Daoy (cell line): ENCODE measurements around the gene MC5R. TPM values are rescaled to one million over a fixed set of nuclear protein-coding genes. Genes with fewer than 3 reads are reported as not detected.

ENCODE experiments used
- DNase-seq: peaks from one replicate; pipeline ENCODE4 v3.0.0-alpha.2; 2015; ENCODE audit warnings: low read depth
- total RNA-seq: library from RNA; depleted of rRNA; stranded (reverse); fragments of >200 nt; shearing (Covaris generic); gene quantifications from 2 replicates; pipeline ENCODE4 v1.2.3, GENCODE V29; 2014; rRNA removed

The MC5R gene
- not detected in 2 replicates for total RNA-seq

- peak; percentile 65 for DNase-seq
These were observed at the start of gene MC5R for GRCh38 chr18:13823707-13824395. Gene MC5R (plus strand): TSS chr18:13824149. CDS start chr18:13825766, 1,617 bp downstream.

GRCh38 chr18:13775058-13775457, 48.9 kb upstream of the MC5R start:
- no peak for DNase-seq

GRCh38 chr18:13791181-13791580, 32.8 kb upstream of the MC5R start:
- peak; percentile 25 for DNase-seq

- DNase-seq = no peak
These were observed 30.1 kb upstream of the MC5R start for GRCh38 chr18:13793819-13794218.

- no peak for DNase-seq
These were observed 27.4 kb upstream of the MC5R start for GRCh38 chr18:13796515-13796914.

GRCh38 chr18:13797157-13797611, 26.8 kb upstream of the MC5R start:
- peak; percentile 33 for DNase-seq

- no peak for DNase-seq
These were observed 24.6 kb upstream of the MC5R start for GRCh38 chr18:13799396-13799795.

GRCh38 chr18:13800505-13801259, 23.3 kb upstream of the MC5R start:
- DNase-seq = peak; percentile 79

- no peak for DNase-seq
These were observed 22.7 kb upstream of the MC5R start for GRCh38 chr18:13801260-13801601.

- DNase-seq = no peak
These were observed 19.6 kb upstream of the MC5R start for GRCh38 chr18:13804305-13804704.

- no peak for DNase-seq
These were observed 15.5 kb upstream of the MC5R start for GRCh38 chr18:13808294-13809042.

- DNase-seq = no peak
These were observed 14.9 kb upstream of the MC5R start for GRCh38 chr18:13809043-13809430.

- DNase-seq = no peak
These were observed 14.3 kb upstream of the MC5R start for GRCh38 chr18:13809531-13810255.

- peak; percentile 45 for DNase-seq
These were observed 12.9 kb upstream of the MC5R start for GRCh38 chr18:13810950-13811485.

- DNase-seq = no peak
These were observed 12.0 kb upstream of the MC5R start for GRCh38 chr18:13811993-13812392.

- DNase-seq = peak; percentile 52
These were observed 10.6 kb upstream of the MC5R start for GRCh38 chr18:13813271-13813849.

- DNase-seq = no peak
These were observed 2.3 kb downstream of the MC5R start for GRCh38 chr18:13826209-13826608.

- peak; percentile 16 for DNase-seq
These were observed 8.0 kb downstream of the MC5R start for GRCh38 chr18:13831864-13832508.

- DNase-seq = peak; percentile 35
These were observed 10.6 kb downstream of the MC5R start for GRCh38 chr18:13834496-13835015.

GRCh38 chr18:13835202-13835601, 11.3 kb downstream of the MC5R start:
- no peak for DNase-seq
